ENCODE data around the gene KCNAB1. TPM values are rescaled to one million over a fixed set of nuclear protein-coding genes. Genes with fewer than 3 reads are reported as not detected.
"Not testable (repeated sequence)": the region's sequence is repeated elsewhere in the genome, so short reads cannot be mapped to it uniquely, and the experiment has no call there.

Gene KCNAB1
- total RNA-seq, 2 experiments from 2014 or later, result not detected

GRCh38 chr3:156216216-156216615 lies 95.8 kb downstream of the KCNAB1 start:
- peaks cover 2% of the 10 kb centered on the region for H3K9me3 Mint-ChIP-seq
- intact Hi-C loops (cut with micrococcal nuclease), result no loop called here
- H3K4me1 Mint-ChIP-seq (ENCODE audit: low read depth), result no peaks in the 10 kb centered on the region
- H3K27ac Mint-ChIP-seq, result no peak overlapping the region
- ChIA-PET POLR2A (no interaction called here), CTCF (no interaction called here)
- no peak overlapping the region for H3K4me3 Mint-ChIP-seq
- H3K27me3 Mint-ChIP-seq, result peaks cover 26% of the 10 kb centered on the region
- H3K36me3 Mint-ChIP-seq, result no peaks in the 10 kb centered on the region
- no peak for DNase-seq

DNA sequence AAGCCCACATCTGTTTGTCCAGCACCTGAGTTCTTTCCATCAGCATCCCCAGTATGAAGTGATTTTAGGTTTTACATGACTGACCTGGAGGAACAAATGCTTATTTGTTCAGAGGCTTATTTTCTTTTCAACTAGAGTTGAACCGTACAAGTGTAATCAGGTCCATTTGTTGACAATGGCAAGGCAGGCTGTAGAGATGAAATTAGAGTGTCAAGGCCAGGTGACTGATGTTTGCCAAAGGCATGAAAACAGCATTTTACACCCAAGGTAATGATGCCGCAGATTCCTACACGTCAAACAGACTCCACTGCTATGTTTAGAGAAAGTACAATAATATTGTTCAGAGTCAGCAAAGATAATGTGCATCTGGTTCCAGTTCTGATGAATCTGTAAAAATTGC lies 96.5 kb downstream of the KCNAB1 start:
- intact Hi-C loops (cut with micrococcal nuclease), result no loop called here
- H3K27me3 Mint-ChIP-seq, result peaks cover 23% of the 10 kb centered on the region
- H3K4me1 Mint-ChIP-seq (ENCODE audit: low read depth), result no peaks in the 10 kb centered on the region
- POLR2A ChIA-PET, result no interaction called here
- H3K4me3 Mint-ChIP-seq, result no peak overlapping the region
- DNase-seq, result no peak
- H3K9me3 Mint-ChIP-seq, result peaks cover 2% of the 10 kb centered on the region
- H3K27ac Mint-ChIP-seq, result no peak overlapping the region
- H3K36me3 Mint-ChIP-seq, result no peaks in the 10 kb centered on the region
- CTCF ChIA-PET, result no interaction called here

DNA sequence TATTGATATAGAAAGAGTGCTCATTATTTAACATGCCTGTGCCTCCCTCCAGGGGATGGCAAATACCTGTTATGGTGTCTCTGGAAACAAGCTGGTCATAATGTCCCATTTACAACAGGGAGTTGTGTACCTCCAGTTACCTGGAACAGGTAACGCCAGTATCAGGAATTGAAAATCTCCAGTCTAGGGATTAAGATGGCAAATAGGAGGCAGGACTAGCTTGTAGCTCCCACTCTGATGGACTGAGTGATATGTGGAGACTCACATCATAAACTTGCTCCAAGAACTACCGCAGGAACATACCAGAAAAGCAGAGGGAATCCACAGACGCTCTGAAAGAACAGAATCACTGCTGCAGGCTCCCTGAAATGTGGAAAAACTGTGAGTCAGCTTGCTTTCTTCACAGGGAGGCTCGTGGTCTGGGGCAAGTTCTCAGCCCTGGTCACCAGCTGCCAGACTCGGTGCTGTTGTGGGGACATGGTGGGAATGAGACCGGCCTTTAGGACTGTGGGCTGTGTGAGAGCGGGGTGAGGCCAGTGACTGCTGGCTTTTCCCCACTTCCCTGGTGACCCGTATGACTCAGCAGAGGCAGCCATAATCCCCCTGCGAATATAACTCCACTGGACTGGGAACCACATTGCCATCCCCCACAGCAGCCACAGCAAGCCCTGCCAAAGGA lies 97.4 kb downstream of the KCNAB1 start:
- no peak for DNase-seq
- ChIA-PET POLR2A (no interaction called here), CTCF (interaction anchor here (0.6 kb wide), 1 partner anchor 78 kb away, joined by 3 read pairs; no protein-coding TSS in a partner anchor)
- Mint-ChIP-seq H3K36me3 (no peaks in the 10 kb centered on the region), H3K27ac (no peak overlapping the region), H3K4me1 (ENCODE audit: low read depth) (no peaks in the 10 kb centered on the region), H3K9me3 (peaks cover 2% of the 10 kb centered on the region), H3K4me3 (no peak overlapping the region), H3K27me3 (peaks cover 21% of the 10 kb centered on the region)
- intact Hi-C loops (cut with micrococcal nuclease), result no loop called here

DNA sequence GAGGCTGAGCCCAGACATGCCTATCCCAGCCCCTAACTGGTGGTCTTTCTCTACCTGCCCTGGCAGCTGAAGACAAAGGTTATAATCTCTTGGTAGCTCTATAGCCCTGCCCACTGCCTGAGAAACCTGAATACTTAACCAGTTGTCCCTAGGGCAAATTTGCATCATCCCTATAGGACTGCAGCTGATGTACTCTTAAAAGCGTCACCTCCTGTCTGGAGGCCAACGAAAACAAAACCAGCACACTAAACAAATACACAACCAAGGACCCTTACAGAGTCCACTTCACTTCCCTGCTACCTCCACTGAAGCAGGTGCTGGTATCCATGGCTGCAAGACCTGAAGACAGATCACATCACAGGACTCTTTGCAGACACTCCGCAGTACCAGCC lies 98.0 kb downstream of the KCNAB1 start:
- ChIA-PET CTCF (no interaction called here), POLR2A (no interaction called here)
- Mint-ChIP-seq H3K27me3 (peaks cover 21% of the 10 kb centered on the region), H3K4me3 (no peak overlapping the region), H3K4me1 (ENCODE audit: low read depth) (no peaks in the 10 kb centered on the region), H3K36me3 (no peaks in the 10 kb centered on the region), H3K27ac (no peak overlapping the region), H3K9me3 (peaks cover 2% of the 10 kb centered on the region)
- intact Hi-C loops (cut with micrococcal nuclease), result no loop called here
- no peak for DNase-seq

GRCh38 chr3:156222381-156222780 lies 102.0 kb downstream of the KCNAB1 start:
- peaks cover 19% of the 10 kb centered on the region for H3K27me3 Mint-ChIP-seq
- H3K27ac Mint-ChIP-seq; intact Hi-C loops (cut with micrococcal nuclease); CTCF ChIA-PET; DNase-seq; POLR2A ChIA-PET; H3K4me1 Mint-ChIP-seq (ENCODE audit: low read depth); H3K36me3 Mint-ChIP-seq; H3K9me3 Mint-ChIP-seq; H3K4me3 Mint-ChIP-seq: not testable (repeated sequence)

GRCh38 chr3:156224046-156224445 lies 103.7 kb downstream of the KCNAB1 start:
- intact Hi-C loops (cut with micrococcal nuclease); DNase-seq; H3K9me3 Mint-ChIP-seq; H3K27ac Mint-ChIP-seq; POLR2A ChIA-PET; H3K4me3 Mint-ChIP-seq; H3K36me3 Mint-ChIP-seq; H3K4me1 Mint-ChIP-seq (ENCODE audit: low read depth): not testable (repeated sequence)
- CTCF ChIA-PET, result interaction anchor here (0.6 kb wide), 1 partner anchor 13 kb away, joined by 3 read pairs; no protein-coding TSS in a partner anchor
- H3K27me3 Mint-ChIP-seq, result peaks cover 17% of the 10 kb centered on the region

DNA sequence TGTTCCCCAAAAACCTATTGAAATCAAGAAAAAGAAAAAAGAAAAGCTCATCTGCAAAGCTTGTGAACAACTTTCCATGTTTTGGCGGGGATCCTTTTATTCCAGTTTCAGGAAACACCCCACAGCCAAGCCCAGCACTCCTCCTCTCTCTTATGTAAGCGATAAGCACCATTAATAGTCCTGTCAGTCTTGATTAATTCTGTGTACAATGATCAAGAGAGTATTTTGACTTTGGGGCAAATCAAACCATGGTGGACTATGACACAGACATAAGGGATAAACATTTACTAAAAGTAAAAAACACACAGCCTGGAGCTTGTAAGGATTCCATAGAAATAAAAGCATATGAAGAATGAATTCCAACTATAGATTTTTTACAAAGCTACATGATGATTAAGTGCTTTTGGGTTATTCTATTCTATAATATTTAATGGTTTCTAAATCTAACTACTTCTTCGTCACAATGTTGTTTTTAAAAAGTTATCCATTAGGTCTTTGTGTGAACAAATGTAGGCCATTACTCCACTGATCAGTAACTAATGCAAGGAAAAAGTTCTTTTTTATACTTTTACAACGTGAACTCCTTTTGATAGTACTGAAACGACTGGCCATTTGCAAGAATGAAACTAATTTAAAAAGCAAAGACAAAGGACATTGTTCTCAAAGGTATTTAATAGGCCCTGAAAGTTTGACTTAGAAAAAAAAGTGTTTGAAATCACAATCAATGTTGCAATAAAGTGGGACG lies 106.5 kb downstream of the KCNAB1 start:
- H3K4me3 Mint-ChIP-seq, result no peak overlapping the region
- intact Hi-C loops (cut with micrococcal nuclease), result no loop called here
- CTCF ChIA-PET, result interaction anchor here (0.5 kb wide), 1 partner anchor 193 kb away, joined by 3 read pairs; no protein-coding TSS in a partner anchor

DNA sequence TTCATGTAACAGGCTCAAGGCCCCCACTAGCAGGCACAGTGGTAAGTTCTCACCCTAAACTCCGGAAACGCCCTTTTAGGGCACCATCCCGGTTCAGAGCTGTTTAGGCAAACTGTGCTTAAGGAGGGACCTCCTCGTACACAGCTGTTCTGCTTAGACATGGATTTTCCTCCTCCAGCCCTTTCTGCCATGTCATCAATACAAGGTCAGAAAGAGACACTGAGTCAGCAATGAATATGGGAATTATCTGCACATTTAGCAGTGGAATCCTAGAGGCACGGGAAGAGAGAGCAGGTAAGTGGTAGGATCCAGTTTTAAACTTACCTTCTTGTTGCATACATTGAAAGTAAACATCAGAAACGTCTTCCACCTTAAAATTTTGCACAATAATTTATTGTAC lies 107.3 kb downstream of the KCNAB1 start:
- no peak for DNase-seq
- H3K4me3 Mint-ChIP-seq, result no peak overlapping the region
- intact Hi-C loops (cut with micrococcal nuclease), result no loop called here
- H3K36me3 Mint-ChIP-seq, result no peaks in the 10 kb centered on the region
- no peak overlapping the region for H3K27ac Mint-ChIP-seq
- ChIA-PET CTCF (no interaction called here), POLR2A (no interaction called here)
- no peaks in the 10 kb centered on the region for H3K4me1 Mint-ChIP-seq (ENCODE audit: low read depth)
- peaks cover 7% of the 10 kb centered on the region for H3K27me3 Mint-ChIP-seq
- H3K9me3 Mint-ChIP-seq, result no peaks in the 10 kb centered on the region

More for the DNA sequence above, 106.5 kb downstream of the KCNAB1 start:
- no peaks in the 10 kb centered on the region for H3K9me3 Mint-ChIP-seq
- no peak for DNase-seq
- no peaks in the 10 kb centered on the region for H3K4me1 Mint-ChIP-seq (ENCODE audit: low read depth)
- peaks cover 7% of the 10 kb centered on the region for H3K27me3 Mint-ChIP-seq
- no peak overlapping the region for H3K27ac Mint-ChIP-seq
- H3K36me3 Mint-ChIP-seq, result no peaks in the 10 kb centered on the region
- POLR2A ChIA-PET, result no interaction called here

DNA sequence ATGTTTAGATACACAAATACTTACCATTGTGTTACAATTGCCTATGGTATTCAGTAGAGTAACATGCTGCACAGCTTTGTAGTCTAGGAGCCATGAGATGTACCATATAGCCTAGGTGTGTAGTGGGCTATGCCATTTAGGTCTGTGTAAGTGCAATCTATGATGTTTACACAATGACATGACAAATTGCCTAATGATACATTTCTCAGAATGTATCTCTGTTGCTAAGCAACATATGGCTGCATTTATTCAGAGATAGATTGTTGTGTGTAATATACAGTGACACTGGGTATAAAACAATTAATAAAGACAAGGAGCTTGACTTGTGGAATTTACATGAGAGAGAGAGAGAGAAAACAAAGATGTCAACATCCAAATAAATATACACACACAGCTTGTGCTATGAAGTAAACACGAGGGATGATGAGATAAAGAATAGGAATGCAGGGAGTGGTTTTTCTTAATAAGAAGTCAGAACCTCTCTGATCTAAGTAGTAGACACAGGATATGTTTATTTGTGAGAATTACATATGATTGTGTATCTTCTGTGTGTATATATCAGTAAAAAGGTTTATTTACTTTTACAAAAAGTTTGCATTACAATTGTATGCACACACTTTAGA lies 110.0 kb downstream of the KCNAB1 start:
- ChIA-PET POLR2A (no interaction called here), CTCF (no interaction called here)
- intact Hi-C loops (cut with micrococcal nuclease), result no loop called here
- Mint-ChIP-seq H3K4me1 (ENCODE audit: low read depth) (no peaks in the 10 kb centered on the region), H3K36me3 (no peaks in the 10 kb centered on the region), H3K27me3 (peaks cover 10% of the 10 kb centered on the region), H3K4me3 (no peak overlapping the region), H3K9me3 (no peaks in the 10 kb centered on the region), H3K27ac (no peak overlapping the region)
- no peak for DNase-seq

GRCh38 chr3:156231221-156231620 lies 110.8 kb downstream of the KCNAB1 start:
- CTCF ChIA-PET; DNase-seq; H3K27ac Mint-ChIP-seq; H3K4me3 Mint-ChIP-seq; POLR2A ChIA-PET; H3K9me3 Mint-ChIP-seq; H3K4me1 Mint-ChIP-seq (ENCODE audit: low read depth); H3K36me3 Mint-ChIP-seq; intact Hi-C loops (cut with micrococcal nuclease): not testable (repeated sequence)
- H3K27me3 Mint-ChIP-seq, result peaks cover 11% of the 10 kb centered on the region

- DNase-seq, result no peak
- Mint-ChIP-seq H3K9me3 (no peaks in the 10 kb centered on the region), H3K27me3 (peaks cover 11% of the 10 kb centered on the region), H3K27ac (no peak overlapping the region), H3K4me1 (ENCODE audit: low read depth) (no peaks in the 10 kb centered on the region), H3K36me3 (no peaks in the 10 kb centered on the region), H3K4me3 (no peak overlapping the region)
- POLR2A ChIA-PET, result no interaction called here
- CTCF ChIA-PET, result no interaction called here
- intact Hi-C loops (cut with micrococcal nuclease), result no loop called here
These were observed 113.5 kb downstream of the KCNAB1 start for GRCh38 chr3:156233876-156234275.

DNA sequence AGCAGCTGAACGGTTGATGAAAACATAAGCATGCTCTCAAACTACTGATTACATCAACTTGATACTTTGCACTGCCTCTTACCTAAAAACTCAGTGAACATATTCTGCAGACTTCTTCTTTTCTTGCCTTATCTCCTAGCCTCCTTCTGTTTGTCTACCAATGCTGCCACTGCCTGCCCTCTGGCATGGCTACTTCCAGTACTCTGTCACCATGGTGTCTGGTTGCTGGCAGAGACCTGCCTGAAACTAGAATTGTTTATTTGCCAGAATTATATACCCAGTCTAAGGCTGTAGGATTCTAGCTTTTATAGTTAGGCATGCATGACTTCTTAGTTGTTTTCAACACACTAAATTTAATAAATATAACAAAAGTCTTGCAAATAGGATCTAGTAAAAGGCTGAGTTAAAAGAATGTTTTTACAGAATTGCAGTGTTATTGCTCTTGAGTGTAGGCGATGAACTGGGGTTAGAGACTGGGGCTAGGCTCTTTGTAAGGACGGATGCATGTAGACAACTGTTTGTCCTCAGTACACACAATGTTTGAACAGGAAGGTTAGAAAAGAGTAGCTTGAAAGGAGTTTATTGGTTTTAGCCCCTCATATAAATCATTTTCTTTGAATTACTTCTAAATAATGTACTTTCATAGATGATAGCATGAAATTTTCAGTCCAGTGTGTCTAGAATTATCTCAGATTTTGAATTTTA lies 116.3 kb downstream of the KCNAB1 start:
- ChIA-PET POLR2A (no interaction called here), CTCF (interaction anchor here (0.7 kb wide), 1 partner anchor 13 kb away, joined by 3 read pairs; no protein-coding TSS in a partner anchor)
- no peaks in the 10 kb centered on the region for H3K36me3 Mint-ChIP-seq
- no peak overlapping the region for H3K27ac Mint-ChIP-seq
- intact Hi-C loops (cut with micrococcal nuclease), result no loop called here
- peaks cover 8% of the 10 kb centered on the region for H3K27me3 Mint-ChIP-seq
- DNase-seq, result no peak
- no peaks in the 10 kb centered on the region for H3K9me3 Mint-ChIP-seq
- no peaks in the 10 kb centered on the region for H3K4me1 Mint-ChIP-seq (ENCODE audit: low read depth)
- H3K4me3 Mint-ChIP-seq, result no peak overlapping the region
